AG04449 (cell line): ENCODE data around the gene CYP2W1.

ENCODE experiments used
- CTCF ChIA-PET: fragments of 350-600 bp; formaldehyde crosslinking; extraction: SDS; loops from one replicate; lab custom pipeline; 2021; ENCODE audit warnings: antibody characterized with exemption; lab: Yijun Ruan, JAX
- POLR2A ChIA-PET: fragments of 400-600, 350-600 bp; formaldehyde crosslinking; extraction: SDS; loops from one replicate; lab custom pipeline; 2020; ENCODE audit warnings: antibody characterized with exemption, inconsistent platforms; lab: Yijun Ruan, JAX
- DNase-seq: peaks from one replicate; pipeline ENCODE4 v3.0.0-alpha.2; 2010; ENCODE audit warnings: low read depth, low spot score
- H3K4me3 ChIP-seq: 2 replicates; pipeline ENCODE4 v1.5.1; 2011; ENCODE audit warnings: low read depth, mild to moderate bottlenecking, control low read depth, low read length
- CTCF ChIP-seq: IDR thresholded peaks from one replicate; pipeline ENCODE4 v1.5.1; 2011; ENCODE audit warnings: mild to moderate bottlenecking, moderate library complexity, low read length, control low read depth, inconsistent platforms; ENCODE audit not compliant: insufficient read depth; ENCODE audit errors: missing control alignments

Gene CYP2W1

GRCh38 chr7:972676-973309, 10.2 kb upstream of the CYP2W1 start:
- ChIA-PET POLR2A (no interaction called here), CTCF (interaction anchor here (0.8 to 8.2 kb wide), 10 partner anchors 13 to 220 kb away, joined by 3 to 103 read pairs (median 4); partner anchors contain the start of gene GPER1)
- H3K4me3 ChIP-seq: no peak overlapping the region
- no peak for DNase-seq
- TF ChIP-seq CTCF: no peak

- POLR2A ChIA-PET: interaction anchor here (2.2 kb wide), 1 partner anchor 9 kb away, joined by 7 read pairs; no protein-coding TSS in a partner anchor
- H3K4me3 ChIP-seq: no peak overlapping the region
- no peak for DNase-seq
- no peak for TF ChIP-seq CTCF
- CTCF ChIA-PET: interaction anchor here (1.0 to 8.2 kb wide), 7 partner anchors 21 to 220 kb away, joined by 3 to 103 read pairs (median 4); no protein-coding TSS in a partner anchor
Observed at GRCh38 chr7:973312-973711, 9.7 kb upstream of the CYP2W1 start.

- TF ChIP-seq CTCF: no peak
- ChIA-PET CTCF (interaction anchor here (1.0 to 8.2 kb wide), 8 partner anchors 8 to 202 kb away, joined by 3 to 103 read pairs (median 4); no protein-coding TSS in a partner anchor), POLR2A (interaction anchor here (1.6 to 2.2 kb wide), 2 partner anchors 10 to 19 kb away, joined by 6 to 7 read pairs; no protein-coding TSS in a partner anchor)
- H3K4me3 ChIP-seq: peak overlapping the region; percentile 95
- DNase-seq: no peak
Observed at GRCh38 chr7:974172-974571, 8.8 kb upstream of the CYP2W1 start.

- CTCF ChIA-PET: interaction anchor here (1.0 to 8.2 kb wide), 10 partner anchors 9 to 199 kb away, joined by 3 to 103 read pairs (median 4); partner anchors contain the start of gene GPR146
- H3K4me3 ChIP-seq: peak within 1 kb of the TSS; percentile 95
- POLR2A ChIA-PET: interaction anchor here (0.6 to 2.2 kb wide), 6 partner anchors 8 to 91 kb away, joined by 3 to 7 read pairs (median 3); no protein-coding TSS in a partner anchor
- TF ChIP-seq CTCF: no peak
- DNase-seq: peak; percentile 37
Observed at GRCh38 chr7:974820-975681, 7.9 kb upstream of the CYP2W1 start, which contains the start of gene COX19. COX19 (minus strand) TSS chr7:975549; CDS start chr7:975509, 40 bp downstream.

- peak overlapping the region; percentile 95 for H3K4me3 ChIP-seq
- POLR2A ChIA-PET: interaction anchor here (0.6 to 1.6 kb wide), 4 partner anchors 8 to 90 kb away, joined by 3 to 6 read pairs (median 3); no protein-coding TSS in a partner anchor
- DNase-seq: no peak
- TF ChIP-seq CTCF: no peak
- CTCF ChIA-PET: interaction anchor here (0.9 to 8.2 kb wide), 10 partner anchors 9 to 198 kb away, joined by 3 to 103 read pairs (median 4); partner anchors contain the start of gene GPR146
Observed at GRCh38 chr7:975702-976473, 7.1 kb upstream of the CYP2W1 start.
